ENCODE results near the gene COBL.

COBL gene

GRCh38 chr7:51016546-51016945, 300.1 kb downstream of the COBL start:
- DNase-seq (ENCODE audit: extremely low read depth, low read depth) = no peak
- H3K4me3 ChIP-seq (replicated peaks; ENCODE audit: low read depth, low read length) = no peak overlapping the region
- TF ChIP-seq CTCF (IDR thresholded peaks at IDR 0.05; ENCODE audit: low read depth, low read length, missing control alignments) = no peak

- TF ChIP-seq CTCF (IDR thresholded peaks at IDR 0.05; ENCODE audit: low read depth, low read length, missing control alignments) = no peak
- no peak for DNase-seq (ENCODE audit: extremely low read depth, low read depth)
- H3K4me3 ChIP-seq (replicated peaks; ENCODE audit: low read depth, low read length) = no peak overlapping the region
Measured at GRCh38 chr7:51015581-51015980, 301.0 kb downstream of the COBL start.

- no peak for TF ChIP-seq CTCF (IDR thresholded peaks at IDR 0.05; ENCODE audit: low read depth, low read length, missing control alignments)
- no peak for DNase-seq (ENCODE audit: extremely low read depth, low read depth)
Measured at GRCh38 chr7:51014811-51015210, 301.8 kb downstream of the COBL start.

GRCh38 chr7:51013861-51014511, 302.6 kb downstream of the COBL start:
- DNase-seq (ENCODE audit: extremely low read depth, low read depth) = no peak
- no peak for TF ChIP-seq CTCF (IDR thresholded peaks at IDR 0.05; ENCODE audit: low read depth, low read length, missing control alignments)
- H3K4me3 ChIP-seq (replicated peaks; ENCODE audit: low read depth, low read length) = no peak overlapping the region

More at GRCh38 chr7:51014811-51015210, 301.8 kb downstream of the COBL start:
- no peak overlapping the region for H3K4me3 ChIP-seq (replicated peaks; ENCODE audit: low read depth, low read length)

- TF ChIP-seq CTCF (IDR thresholded peaks at IDR 0.05; ENCODE audit: low read depth, low read length, missing control alignments) = no peak
- DNase-seq (ENCODE audit: extremely low read depth, low read depth) = no peak
- H3K4me3 ChIP-seq (replicated peaks; ENCODE audit: low read depth, low read length) = no peak overlapping the region
Measured at GRCh38 chr7:51013218-51013786, 303.3 kb downstream of the COBL start.

- no peak for DNase-seq (ENCODE audit: extremely low read depth, low read depth)
- no peak overlapping the region for H3K4me3 ChIP-seq (replicated peaks; ENCODE audit: low read depth, low read length)
- TF ChIP-seq CTCF (IDR thresholded peaks at IDR 0.05; ENCODE audit: low read depth, low read length, missing control alignments) = no peak
Measured at GRCh38 chr7:51012569-51013217, 303.9 kb downstream of the COBL start.

Measured in HFF-Myc (cell line).